Posterior vena cava (tissue), 2 donors: Measurements from ENCODE around the gene CDC14A. TPM values are rescaled to one million over a fixed set of nuclear protein-coding genes. Genes with fewer than 3 reads are reported as not detected.

Source experiments
- DNase-seq: peaks from one replicate; pipeline ENCODE4 v3.0.0-alpha.2; 2020; ENCODE audit warnings: low spot score
- intact Hi-C, 2 donors: fragments of 100-400 bp; cut with DNase I; formaldehyde crosslinking; loops; one replicate each; pipeline versions ENCODE4 v1.14.1 to v1.14.2; 2022 to 2023
- total RNA-seq, 2 donors: library from RNA; stranded (reverse); fragmentation: NEBNext Ultra II Directional; extraction: Animal tissue kit (Norgen Biotek cat#: 25700); gene quantifications; one replicate each; pipeline ENCODE4 v1.2.1, GENCODE V29; 2021
- donor health status: DM: yes; HTN: yes; CAD: no.
- donor health status: DM: yes; HTN: yes; CAD: no.

The CDC14A gene
- total RNA-seq, 2 donors from 2014 or later = 6.5 to 7.5 TPM

GRCh38 chr1:100461222-100461621 lies 108.9 kb downstream of the CDC14A start:
- DNase-seq = no peak
- intact Hi-C loops = loop anchor here (5.0 to 10.0 kb wide), 3 partner anchors 411 to 656 kb away; no protein-coding TSS in a partner anchor

- no peak for DNase-seq
- intact Hi-C loops = loop anchor here (5.0 to 10.0 kb wide), 3 partner anchors 410 to 658 kb away; no protein-coding TSS in a partner anchor
Observed at GRCh38 chr1:100462326-100463025, 110.2 kb downstream of the CDC14A start.

- intact Hi-C loops = loop anchor here (5.0 to 10.0 kb wide), 3 partner anchors 408 to 659 kb away; no protein-coding TSS in a partner anchor
- DNase-seq = peak; percentile 86
Observed at GRCh38 chr1:100463791-100464424, 111.6 kb downstream of the CDC14A start.

DNA sequence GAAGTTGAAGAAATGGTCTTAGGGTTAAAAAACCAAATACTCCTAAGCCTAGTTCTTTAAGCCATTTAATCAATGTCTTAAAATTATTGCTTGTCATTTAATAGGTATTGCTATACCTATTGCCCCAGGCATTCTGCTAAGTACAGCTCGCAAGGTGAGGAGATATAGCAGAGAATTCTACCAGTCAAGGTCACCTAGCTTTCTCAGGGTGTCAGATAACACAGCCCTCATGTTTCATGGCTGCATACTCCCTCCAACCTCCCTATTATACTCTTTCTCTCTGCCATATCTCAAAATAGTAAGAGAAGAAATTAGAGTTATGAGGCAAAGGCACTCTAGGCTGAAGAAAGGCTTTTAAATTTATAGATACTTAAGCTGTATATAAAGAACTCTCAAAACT lies 117.3 kb downstream of the CDC14A start:
- no peak for DNase-seq
- intact Hi-C loops = loop anchor here (10.0 kb wide), 2 partner anchors 655 to 665 kb away; no protein-coding TSS in a partner anchor

DNA sequence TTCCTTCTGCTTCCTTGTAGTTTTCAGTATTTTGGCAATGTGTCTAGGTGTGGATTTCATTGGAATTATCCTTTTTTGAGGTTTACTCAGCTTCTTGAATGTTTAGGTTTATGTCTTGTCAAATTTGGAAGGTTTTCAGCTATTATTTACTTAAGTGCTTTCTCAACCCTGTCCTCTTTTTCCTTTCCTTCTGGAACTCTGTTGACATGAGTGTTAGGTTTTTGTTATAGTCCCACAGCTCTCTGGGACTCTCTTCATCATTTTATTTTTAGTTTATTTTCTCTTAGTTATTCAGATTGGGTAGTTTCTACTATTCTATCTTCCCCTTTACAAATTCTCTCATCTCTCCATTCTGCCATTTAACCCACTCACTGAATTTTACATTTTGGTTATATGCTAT lies 122.5 kb downstream of the CDC14A start:
- intact Hi-C loops = no loop called here
- DNase-seq = no peak

DNA sequence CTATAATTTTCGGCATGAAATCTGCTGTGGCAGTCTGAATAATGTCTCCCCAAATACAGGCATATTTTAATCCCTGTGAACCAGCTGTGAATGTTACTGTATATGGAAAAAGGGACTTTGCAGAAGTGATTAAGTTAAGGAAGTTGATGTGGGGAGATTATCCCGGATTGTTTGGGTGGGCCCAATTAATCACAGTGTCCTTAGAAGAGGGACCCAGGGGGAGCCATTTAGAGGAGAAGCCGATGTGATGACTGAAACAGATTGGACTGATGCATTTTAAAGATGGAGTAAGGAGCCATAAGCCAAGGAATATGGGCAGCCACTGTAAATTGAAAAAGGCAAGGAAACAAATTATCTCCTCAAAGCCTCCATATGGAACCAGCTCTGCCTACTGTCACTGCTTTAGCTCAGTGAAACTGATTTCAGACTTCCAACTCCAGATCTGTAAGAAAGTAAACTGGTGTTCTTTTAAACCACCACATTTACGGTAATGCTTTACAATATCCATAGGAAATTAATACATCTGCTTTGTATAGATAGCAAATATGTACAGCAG lies 124.5 kb downstream of the CDC14A start:
- DNase-seq = no peak
- intact Hi-C loops = no loop called here

GRCh38 chr1:100478816-100479215 lies 126.5 kb downstream of the CDC14A start:
- no peak for DNase-seq
- intact Hi-C loops = no loop called here

- no peak for DNase-seq
- intact Hi-C loops = no loop called here
Observed at GRCh38 chr1:100479620-100480338, 127.5 kb downstream of the CDC14A start.

DNA sequence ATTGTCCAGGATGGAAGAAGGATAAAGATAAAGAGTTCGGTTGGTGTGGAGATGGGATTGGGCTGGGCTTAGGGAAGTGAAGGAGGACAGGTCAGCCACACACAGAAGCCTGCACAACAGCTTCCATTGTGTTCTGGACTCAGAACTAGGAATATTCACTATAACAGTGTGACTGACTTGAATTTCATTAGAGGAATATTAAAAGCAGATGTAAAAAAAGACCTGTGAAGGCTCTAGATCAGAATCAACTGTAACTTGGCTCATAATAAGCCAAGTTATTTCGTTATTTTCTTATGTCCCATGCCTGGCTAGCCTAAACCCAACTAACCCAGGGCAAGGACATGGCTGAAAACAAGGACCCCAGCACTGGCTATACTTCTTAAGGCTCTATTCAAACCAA lies 129.0 kb downstream of the CDC14A start:
- DNase-seq = no peak
- intact Hi-C loops = no loop called here

DNA sequence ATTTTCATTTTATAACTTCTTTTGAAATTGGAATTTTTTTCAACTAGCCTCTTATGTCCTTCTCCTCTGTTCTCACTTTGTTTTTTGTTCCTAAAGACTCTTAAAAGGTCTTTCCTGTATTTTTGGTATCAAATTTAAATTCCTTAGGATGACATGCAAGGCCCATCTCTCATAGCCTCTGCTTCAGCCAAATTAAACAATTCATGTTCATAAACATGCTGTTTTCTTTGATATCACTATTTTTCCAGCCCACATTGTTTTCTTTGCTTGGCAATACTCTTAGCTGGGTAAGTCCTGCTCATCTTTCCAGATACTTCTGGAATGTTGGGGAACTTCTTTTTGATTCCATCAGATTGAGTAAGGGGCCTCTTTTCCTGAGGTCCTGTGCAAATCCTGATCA lies 129.9 kb downstream of the CDC14A start:
- intact Hi-C loops = no loop called here
- DNase-seq = no peak

- intact Hi-C loops = no loop called here
- DNase-seq = no peak
Observed at GRCh38 chr1:100482748-100483147, 130.4 kb downstream of the CDC14A start.

GRCh38 chr1:100483230-100483629 lies 130.9 kb downstream of the CDC14A start:
- DNase-seq = no peak
- intact Hi-C loops = no loop called here

- intact Hi-C loops = no loop called here
- no peak for DNase-seq
Observed at GRCh38 chr1:100485855-100486258, 133.6 kb downstream of the CDC14A start.

DNA sequence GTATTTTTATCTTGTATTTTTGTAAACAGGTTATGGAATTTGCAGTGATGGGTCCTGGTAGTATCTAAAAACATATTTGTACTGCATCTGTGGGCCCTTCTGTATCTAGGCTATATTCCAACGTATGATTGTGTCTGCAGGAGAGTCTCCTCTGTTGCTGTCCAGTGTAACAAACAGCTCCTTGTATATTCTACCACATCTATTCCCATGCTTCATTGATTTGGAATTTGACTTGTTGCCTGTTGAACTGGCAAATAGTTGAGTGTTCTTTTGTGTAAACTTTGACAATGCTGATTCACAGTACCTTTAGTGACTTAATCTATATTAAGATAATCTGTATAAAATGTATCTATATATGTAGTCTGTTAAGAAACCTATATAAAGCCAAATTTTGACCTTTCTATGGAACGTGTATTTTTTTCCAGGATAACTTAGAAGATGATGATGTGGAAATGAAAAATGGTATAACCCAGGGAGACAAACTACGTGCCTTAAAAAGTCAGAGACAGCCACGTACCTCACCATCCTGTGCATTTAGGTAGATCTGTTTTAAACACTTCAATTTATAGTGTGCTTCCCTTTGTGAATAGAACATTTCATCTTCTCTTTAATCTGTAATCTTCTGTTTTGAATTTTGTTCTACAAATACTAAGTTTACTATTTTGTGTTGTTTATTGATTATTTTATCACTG lies 142.2 kb downstream of the CDC14A start:
- intact Hi-C loops = loop anchor here in 1 of 2 donors (5.0 kb wide), 1 partner anchor 268 kb away; no protein-coding TSS in a partner anchor
- no peak for DNase-seq

- intact Hi-C loops = no loop called here
- no peak for DNase-seq
Observed at GRCh38 chr1:100496896-100497295, 144.6 kb downstream of the CDC14A start.

DNA sequence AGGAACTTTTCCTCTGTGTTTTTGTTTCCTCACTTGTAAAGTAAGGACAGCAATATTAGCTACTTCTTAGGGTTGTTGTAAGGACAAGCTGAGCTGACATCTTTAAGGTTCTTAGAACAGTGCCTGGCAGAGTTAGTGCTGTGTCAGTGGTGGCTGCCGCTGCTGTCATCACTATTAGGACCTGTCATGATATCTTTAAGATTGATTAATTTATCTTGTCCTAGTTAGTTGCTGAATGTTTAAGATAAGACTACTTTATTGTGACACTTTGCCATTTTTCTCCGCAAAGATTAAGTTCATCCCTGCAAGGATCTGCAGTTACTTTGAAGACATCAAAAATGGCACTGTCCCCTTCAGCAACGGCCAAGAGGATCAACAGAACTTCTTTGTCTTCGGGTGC lies 145.5 kb downstream of the CDC14A start:
- no peak for DNase-seq
- intact Hi-C loops = no loop called here

- intact Hi-C loops = no loop called here
- DNase-seq = no peak
Observed at GRCh38 chr1:100499194-100499811, 147.0 kb downstream of the CDC14A start.

DNA sequence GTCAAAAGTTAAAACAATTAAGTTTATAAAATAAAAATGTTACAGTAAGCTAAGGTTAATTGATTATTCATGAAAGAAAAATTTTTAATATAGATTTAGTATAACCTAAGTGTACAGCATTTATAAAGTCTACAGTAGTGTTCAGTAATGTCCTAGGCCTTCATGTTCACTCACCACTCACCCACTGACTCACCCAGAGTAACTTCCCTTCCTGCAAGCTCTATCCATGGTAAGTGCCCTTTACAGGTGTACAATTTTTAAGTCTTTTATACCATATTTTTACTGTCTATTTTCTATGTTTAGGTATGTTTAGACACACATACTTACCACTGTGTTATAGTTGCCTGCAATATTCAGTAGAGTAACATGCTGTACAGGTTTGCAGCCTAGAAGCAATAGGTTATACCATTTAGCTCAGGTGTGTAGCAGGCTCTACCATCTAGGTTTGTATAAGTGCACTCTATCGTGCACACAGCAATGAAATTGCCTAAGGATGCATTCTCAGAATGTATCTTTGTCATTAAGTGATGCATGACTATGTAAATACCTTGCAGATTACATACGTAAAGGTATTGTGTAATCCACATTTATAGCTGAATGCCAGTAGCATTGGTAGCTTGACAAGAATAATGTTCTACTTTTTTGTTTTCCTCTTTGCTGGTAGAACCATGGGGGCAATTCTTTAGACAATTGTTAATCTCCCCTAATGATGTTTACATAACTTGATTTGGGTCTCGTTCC lies 149.9 kb downstream of the CDC14A start:
- intact Hi-C loops = no loop called here
- no peak for DNase-seq
